Measurements from ENCODE around the gene PCDHA1.
A peak's percentile ranks its signal among the peaks of the same experiment; 100 is the strongest.

The PCDHA1 gene

GRCh38 chr5:140992828-140993227 is 206.9 kb downstream of the PCDHA1 start:
- DNase-seq, result no peak

DNA sequence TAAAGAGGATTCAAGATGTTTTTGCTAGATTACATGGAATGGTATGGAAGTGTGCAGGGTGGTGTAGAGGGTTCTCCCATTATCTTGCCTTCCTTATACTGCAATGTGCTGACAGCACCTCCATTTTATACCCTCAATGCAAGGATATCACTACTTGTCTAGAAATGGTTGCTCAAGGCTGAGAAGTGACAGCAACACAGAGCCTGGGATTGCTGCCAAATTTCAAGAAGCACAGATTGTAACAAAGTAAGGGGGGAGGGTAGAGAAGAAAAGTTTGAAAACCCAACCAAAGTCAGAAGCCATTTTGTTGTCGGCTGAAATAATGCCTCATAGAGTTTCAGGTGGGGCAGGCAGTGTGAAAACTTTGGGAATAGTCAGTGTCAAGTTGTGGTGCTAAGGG is 210.1 kb downstream of the PCDHA1 start:
- DNase-seq, result no peak

DNA sequence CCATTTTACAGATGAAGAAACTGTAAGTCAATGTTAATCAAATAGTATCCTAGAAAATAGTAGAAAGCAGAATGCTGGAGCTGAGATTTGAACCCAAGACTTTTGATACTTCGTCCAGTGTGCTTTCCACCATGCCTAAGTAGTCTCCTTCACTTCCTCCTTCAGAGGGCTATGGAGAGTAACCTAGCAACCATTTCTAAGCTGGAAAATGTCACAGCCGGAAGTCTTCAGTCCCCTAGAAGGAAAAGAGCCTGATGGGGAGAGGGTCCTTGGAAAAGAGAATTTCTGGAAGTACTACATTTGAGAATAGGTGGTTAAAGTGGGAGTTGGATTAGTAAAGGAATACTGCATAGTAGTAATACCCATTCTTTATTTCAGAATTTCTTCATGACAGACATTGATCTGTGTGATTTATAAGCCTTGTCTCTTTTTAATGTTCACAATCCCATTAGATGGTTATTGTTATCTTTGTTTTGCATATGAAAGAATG is 213.0 kb downstream of the PCDHA1 start:
- DNase-seq, result no peak

DNA sequence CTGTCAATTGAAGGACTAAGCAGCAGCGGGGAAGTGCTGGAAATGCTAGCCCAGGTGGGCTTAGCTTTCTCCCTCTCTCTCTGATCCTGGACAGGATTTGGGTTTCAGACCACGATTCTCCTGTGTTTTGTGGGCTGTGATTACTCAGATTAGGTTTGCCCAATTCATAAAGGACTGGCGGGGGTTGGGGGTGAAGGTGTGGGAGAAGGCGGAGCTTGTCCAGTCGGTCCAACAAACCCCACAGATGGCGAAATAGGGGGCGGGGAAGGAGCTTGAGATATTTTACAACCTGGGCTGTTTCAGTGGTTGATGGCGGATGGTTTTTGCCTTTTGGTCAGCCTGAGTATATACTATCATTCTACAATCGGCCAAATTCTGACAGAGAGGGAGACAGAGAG is 215.5 kb downstream of the PCDHA1 start:
- no peak for DNase-seq

- DNase-seq, result no peak
Observed at GRCh38 chr5:141001844-141002604, 216.1 kb downstream of the PCDHA1 start.

DNA sequence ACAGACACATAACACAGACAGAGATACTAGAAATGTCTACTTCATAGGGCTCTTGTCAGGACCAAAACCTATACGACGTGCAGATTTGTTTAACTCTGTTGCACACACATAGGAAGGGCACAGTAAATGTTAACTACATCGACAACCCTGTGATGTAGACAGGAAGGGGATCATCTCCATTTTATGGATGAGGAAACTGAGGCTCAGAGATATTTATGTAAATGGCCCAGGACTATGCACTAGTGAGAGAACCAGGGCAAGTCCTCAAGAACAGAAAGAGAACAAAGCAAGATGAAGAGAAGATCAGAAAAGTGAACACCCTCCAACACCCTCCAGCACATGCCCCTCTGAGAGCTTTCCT is 216.6 kb downstream of the PCDHA1 start:
- no peak for DNase-seq

- DNase-seq, result no peak
Observed at GRCh38 chr5:141003031-141003430, 217.1 kb downstream of the PCDHA1 start.

DNA sequence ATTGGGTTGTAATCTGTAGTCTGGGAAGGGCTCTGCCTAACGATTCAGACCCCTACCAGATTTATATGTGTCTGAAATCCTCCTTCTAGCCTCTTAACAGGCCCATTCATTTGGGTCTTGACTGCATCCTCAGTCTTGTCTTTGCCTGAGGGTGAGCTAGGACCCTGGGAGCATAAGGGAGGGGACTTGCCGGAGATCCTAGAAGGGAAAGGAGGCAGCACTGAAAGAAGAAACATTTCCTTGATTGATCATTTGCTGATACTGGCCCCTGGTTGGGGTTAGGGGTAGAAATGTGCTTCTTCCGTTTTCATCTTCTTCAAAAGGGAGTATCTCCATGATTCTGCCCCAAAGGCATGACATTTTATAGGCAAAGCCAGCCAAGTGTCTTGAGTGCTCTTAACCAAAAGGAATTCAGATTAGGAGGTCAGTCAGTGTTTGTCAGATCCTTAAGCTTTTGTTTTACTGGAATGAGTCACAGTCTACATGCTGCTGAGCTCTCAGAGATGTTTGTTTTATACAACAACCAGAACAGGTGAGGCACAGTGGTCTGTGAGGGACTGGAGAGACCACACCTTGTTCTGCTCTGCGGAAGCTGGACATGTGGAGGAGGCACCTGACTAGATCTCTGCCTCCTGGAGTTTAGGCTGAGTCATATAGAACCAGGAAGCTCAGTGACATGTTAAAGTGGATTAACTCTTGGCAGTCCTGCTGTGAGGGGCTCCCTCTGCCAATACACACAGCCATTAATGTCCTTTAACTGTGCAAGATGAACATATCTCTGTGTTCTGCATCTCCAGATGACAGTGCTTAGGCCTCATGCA is 218.1 kb downstream of the PCDHA1 start:
- no peak for DNase-seq

- no peak for DNase-seq
Observed at GRCh38 chr5:141007791-141008190, 221.9 kb downstream of the PCDHA1 start.

DNA sequence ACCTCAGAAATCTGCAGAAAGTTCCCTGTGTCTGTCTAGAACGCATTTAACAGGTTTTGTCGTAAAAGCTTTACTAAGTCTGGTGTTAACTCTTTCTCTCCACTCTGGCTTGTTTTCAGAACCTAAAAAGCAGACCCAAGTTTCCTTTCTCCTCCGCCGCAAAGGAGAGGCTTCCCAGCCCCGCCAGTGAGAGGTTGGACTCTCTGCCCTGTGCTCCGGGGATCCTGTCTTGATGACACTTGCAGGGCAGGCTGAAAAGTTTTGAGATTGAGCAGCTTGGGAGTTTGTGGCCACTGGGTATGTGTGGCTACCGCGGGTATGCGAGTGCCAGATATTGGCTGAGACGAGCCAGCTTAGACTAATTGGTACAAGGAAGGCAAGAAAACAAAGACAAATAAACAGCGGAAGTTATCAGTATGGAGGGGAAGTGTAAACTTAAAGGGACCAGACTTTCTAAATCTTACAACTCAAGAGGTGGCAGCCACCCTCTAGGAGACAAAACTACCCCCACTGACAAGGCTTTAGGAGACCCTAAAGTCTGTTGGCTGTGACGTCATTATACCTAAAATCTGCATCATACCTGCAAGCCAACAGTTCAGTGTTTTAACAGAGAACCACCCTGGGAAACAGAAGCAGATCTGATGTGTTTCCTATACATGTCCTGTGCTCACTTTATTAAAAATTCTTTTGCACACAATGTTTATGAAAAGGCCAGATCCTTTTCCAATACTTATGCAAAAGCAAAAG is 224.3 kb downstream of the PCDHA1 start:
- no peak for DNase-seq

DNA sequence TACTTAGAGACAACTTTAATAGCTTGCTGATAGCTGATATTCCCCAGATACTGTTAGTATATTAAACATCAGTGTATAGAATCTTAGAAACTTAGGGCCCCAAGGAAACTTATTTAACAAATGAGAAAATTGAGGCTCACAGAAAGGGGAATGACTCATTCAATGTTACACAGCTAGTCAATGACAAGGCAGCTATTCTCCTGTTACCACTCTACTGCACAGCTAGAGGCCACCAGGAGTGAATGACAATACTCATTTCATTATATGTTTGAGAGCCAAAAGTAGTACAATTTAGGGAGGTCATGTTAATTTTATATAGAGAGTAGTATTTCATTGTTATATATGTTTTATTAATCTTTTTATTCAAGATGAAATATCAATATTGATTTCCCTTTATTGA is 232.0 kb downstream of the PCDHA1 start:
- DNase-seq, result no peak

- DNase-seq, result no peak
Observed at GRCh38 chr5:141022384-141022783, 236.4 kb downstream of the PCDHA1 start.

DNA sequence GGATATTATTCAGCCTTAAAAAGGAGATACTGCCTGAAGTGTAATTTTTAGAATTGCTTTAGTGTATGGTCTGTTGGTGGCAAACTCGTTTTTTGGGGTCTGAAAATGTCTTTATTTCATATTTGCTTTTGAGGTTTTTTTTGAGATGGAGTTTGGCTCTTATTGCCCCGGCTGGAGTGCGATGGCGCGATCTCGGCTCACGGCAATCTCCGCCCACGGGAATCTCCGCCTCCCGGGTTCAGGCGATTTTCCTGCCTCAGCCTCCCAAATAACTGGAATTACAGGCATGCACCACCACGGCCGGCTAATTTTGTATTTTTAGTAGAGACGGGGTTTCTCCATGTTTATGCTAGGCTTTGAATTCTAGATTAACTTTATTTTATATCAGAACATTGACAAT is 245.1 kb downstream of the PCDHA1 start:
- no peak for DNase-seq

- DNase-seq, result no peak
Observed at GRCh38 chr5:141032626-141033025, 246.7 kb downstream of the PCDHA1 start.

DNA sequence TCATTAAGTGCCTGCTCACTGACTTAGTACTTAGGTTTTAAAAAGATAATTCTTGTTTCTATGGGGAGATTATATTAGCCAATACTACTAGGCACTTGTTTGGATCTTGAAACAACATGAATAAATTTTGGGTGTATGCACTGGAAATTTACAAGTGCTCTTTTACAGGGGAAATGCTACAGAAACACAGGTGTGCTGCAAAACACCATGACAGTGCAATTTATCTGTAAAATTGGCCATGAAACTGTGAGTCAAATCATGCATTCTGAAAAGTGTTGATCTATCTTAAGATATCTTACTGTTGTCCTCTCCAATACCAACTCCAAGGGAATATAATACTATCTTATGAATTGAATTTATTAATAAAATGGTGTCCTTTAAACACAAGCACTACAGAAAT is 253.1 kb downstream of the PCDHA1 start:
- no peak for DNase-seq

GRCh38 chr5:141039517-141039916 is 253.6 kb downstream of the PCDHA1 start:
- no peak for DNase-seq

GRCh38 chr5:141040093-141040770 is 254.3 kb downstream of the PCDHA1 start:
- peak; percentile 5 for DNase-seq

DNA sequence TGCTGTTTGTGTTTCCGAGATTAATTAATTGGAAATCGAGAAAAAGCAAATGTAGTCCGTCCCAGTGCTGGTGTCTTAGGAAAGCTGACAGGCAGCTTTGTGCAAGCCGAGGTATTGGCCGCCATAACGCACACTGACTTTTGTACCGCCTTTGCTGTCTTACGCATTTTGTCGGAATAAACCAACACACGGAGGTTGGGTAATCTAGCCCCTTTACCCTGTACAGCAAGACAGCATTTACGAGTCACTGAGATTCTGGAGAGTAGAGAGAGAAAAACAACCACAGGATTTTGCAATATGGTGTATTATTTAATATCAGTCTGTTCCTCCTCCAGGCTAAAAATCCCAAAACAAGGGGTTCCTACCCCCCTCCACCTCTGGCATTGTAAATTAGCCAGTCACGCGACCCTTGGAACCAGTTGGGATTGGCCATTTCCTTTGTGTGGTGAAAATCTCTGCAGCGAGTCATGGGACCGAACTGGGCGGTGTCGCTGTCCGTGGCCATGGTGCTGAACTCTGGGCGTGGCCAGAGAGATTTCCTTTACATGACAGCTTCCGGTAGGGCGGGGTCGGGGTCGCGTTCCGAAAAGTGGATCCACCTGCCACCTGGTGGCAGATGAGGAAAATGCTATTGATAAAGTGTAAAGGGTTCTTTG is 255.0 kb downstream of the PCDHA1 start:
- DNase-seq, result peak; percentile 91

- no peak for DNase-seq
Observed at GRCh38 chr5:141041427-141041785, 255.5 kb downstream of the PCDHA1 start.

- DNase-seq, result no peak
Observed at GRCh38 chr5:141042555-141042954, 256.6 kb downstream of the PCDHA1 start.

DNA sequence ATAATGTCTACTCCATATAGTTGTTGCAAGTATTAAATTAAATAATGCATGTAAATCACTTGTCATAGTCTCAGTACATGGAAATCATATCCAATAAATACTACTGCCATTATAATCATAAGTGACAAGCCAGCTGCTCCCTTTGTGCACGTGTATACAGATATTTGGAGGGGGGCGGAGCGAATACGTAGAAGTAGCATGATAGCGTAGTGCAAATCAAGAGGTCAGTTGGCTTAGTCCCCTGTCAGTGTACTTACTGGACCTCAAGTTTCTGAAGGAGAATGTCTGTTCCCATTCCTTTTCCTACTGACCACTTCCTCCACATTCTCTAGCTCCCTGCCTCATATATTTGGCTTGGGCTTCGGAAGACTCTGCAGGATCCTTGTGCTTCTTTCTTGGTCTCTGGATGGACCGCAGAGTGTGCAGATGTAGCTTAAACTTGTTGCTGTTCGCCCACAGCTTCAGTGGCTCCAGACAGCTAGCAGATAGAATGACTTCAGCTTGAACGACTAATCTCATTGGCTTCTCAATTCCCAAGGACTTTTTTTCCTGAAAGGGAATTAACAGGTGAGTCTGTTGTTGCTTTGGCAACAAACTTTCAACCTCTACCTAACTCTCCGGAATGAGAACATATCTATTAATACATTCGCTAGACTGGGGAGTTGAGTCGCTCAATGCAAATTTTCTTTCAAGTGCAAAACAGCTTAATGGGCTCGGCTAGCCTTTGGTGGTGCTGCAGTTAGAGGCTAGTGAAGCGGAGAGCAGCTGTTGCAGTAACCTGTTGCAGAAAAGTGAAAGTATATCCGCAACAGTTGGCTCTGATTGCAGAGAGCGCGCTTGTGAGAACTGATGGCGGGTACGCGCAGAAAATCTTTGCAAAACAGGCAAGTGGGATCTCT is 264.9 kb downstream of the PCDHA1 start, which contains the start of gene PCDHB1:
Gene PCDHB1, plus strand, starts transcription at position 753 of the 899 bp plus-strand sequence. Its CDS starts 97 bp downstream, at position 850.
- no peak for DNase-seq

Data from hematopoietic multipotent progenitor cell treated with erythropoietin and hydrocortisone succinate and interleukin-3 and kit ligand, for 4 days (in vitro differentiated cells).